22Rv1 (cell line): Measurements from ENCODE around the gene WDFY3.

Experiments
- ZFX ChIP-seq: fragments of 450-650 bp; IDR thresholded peaks from 2 replicates; pipeline ENCODE4 v1.6.1; 2017; ENCODE audit warnings: antibody characterized with exemption, borderline replicate concordance
- TF ChIP-seq, protein P1 (sequence below): fragments of 450-650 bp; IDR thresholded peaks from 2 replicates; pipeline ENCODE4 v1.5.1; 2017; ENCODE audit warnings: mild to moderate bottlenecking

DNA sequence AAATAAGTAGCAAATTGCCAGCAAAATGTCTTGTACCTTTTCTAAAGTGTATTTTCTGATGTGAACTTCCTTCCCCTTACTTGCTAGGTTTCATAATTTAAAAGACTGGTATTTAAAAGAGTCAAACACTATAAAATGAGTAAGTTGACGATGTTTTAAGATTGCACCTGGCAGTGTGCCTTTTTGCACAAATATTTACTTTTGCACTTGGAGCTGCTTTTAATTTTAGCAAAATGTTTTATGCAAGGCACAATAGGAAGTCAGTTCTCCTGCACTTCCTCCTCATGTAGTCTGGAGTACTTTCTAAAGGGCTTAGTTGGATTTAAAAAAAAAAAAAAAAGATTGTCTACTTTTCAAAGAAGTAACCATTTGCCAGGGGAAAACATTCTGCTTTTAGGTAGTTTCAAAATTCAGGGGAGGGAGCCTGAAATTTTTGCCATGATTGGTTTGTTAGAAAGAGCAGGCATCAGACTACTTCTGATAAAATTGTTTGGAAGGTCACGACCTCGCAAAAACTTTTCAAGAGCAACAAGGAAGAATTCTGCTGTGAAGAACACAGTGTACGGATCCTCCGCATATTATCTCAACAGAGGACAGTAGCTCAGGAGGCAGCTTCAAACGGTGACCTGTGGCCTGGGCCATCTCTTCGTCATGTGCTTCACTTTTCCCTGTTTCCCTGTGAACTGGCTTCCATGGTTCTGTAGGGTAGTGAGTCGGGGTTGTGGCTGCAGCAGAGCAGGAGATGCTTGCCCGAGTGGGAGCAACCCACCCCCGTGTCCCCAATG, 317.4 kb downstream of the WDFY3 start:
- TF ChIP-seq, protein P1, sequence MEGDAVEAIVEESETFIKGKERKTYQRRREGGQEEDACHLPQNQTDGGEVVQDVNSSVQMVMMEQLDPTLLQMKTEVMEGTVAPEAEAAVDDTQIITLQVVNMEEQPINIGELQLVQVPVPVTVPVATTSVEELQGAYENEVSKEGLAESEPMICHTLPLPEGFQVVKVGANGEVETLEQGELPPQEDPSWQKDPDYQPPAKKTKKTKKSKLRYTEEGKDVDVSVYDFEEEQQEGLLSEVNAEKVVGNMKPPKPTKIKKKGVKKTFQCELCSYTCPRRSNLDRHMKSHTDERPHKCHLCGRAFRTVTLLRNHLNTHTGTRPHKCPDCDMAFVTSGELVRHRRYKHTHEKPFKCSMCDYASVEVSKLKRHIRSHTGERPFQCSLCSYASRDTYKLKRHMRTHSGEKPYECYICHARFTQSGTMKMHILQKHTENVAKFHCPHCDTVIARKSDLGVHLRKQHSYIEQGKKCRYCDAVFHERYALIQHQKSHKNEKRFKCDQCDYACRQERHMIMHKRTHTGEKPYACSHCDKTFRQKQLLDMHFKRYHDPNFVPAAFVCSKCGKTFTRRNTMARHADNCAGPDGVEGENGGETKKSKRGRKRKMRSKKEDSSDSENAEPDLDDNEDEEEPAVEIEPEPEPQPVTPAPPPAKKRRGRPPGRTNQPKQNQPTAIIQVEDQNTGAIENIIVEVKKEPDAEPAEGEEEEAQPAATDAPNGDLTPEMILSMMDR, result no peak
- no peak for TF ChIP-seq ZFX
